H9 (cell line): Measurements from ENCODE around the gene FGF11. TPM values are rescaled to one million over a fixed set of nuclear protein-coding genes. Genes with fewer than 3 reads are reported as not detected.

Experiments used
- DNase-seq: peaks from one replicate; pipeline ENCODE4 v3.0.0-alpha.2; 2017
- H2AFZ ChIP-seq: one replicate; pipeline ENCODE4 v1.6.1; 2013; ENCODE audit warnings: mild to moderate bottlenecking, low read length, control low read depth, moderate library complexity
- H2AK5ac ChIP-seq: 2 replicates; pipeline ENCODE4 v1.6.1; 2013; ENCODE audit warnings: low read length, control low read depth, mixed read lengths; ENCODE audit not compliant: insufficient read length
- H2BK120ac ChIP-seq: one replicate; pipeline ENCODE4 v1.6.1; 2013; ENCODE audit warnings: low read depth, mild to moderate bottlenecking, low read length, control low read depth, inconsistent platforms; ENCODE audit not compliant: poor library complexity, severe bottlenecking
- H2BK12ac ChIP-seq: 2 replicates; pipeline ENCODE4 v1.6.1; 2013; ENCODE audit warnings: low read length, control low read depth, mixed read lengths, low read depth; ENCODE audit not compliant: insufficient read length
- H2BK15ac ChIP-seq: 2 replicates; pipeline ENCODE4 v1.6.1; 2013; ENCODE audit warnings: low read depth, low read length, control low read depth
- H2BK20ac ChIP-seq: one replicate; pipeline ENCODE4 v1.6.1; 2013; ENCODE audit warnings: low read depth, mild to moderate bottlenecking, low read length, control low read depth, inconsistent platforms; ENCODE audit not compliant: poor library complexity, severe bottlenecking
- H2BK5ac ChIP-seq: 2 replicates; pipeline ENCODE4 v1.6.1; 2013; ENCODE audit warnings: low read length, control low read depth, mixed read lengths; ENCODE audit not compliant: insufficient read length
- H3K14ac ChIP-seq: 2 replicates; pipeline ENCODE4 v1.6.1; 2013; ENCODE audit warnings: low read length, control low read depth; ENCODE audit not compliant: insufficient read depth
- H3K18ac ChIP-seq: 2 replicates; pipeline ENCODE4 v1.6.1; 2013; ENCODE audit warnings: low read depth, mild to moderate bottlenecking, mixed read lengths, low read length, control low read depth; ENCODE audit not compliant: insufficient read length
- H3K23ac ChIP-seq: 2 replicates; pipeline ENCODE4 v1.6.1; 2013; ENCODE audit warnings: low read length, control low read depth, mixed read lengths, low read depth; ENCODE audit not compliant: insufficient read length
- H3K23me2 ChIP-seq: 2 replicates; pipeline ENCODE4 v1.6.1; 2013; ENCODE audit warnings: low read depth, mild to moderate bottlenecking, mixed read lengths, low read length, control low read depth; ENCODE audit not compliant: insufficient read length, poor library complexity, severe bottlenecking
- H3K27ac ChIP-seq: 2 replicates; pipeline ENCODE4 v1.5.1; 2013; ENCODE audit warnings: low read length, control low read depth, mixed read lengths, low read depth; ENCODE audit not compliant: insufficient read length
- H3K27me3 ChIP-seq: 2 replicates; pipeline ENCODE4 v1.6.1; 2013; ENCODE audit warnings: low read length, control low read depth, inconsistent platforms; ENCODE audit not compliant: insufficient read depth
- H3K4ac ChIP-seq: 2 replicates; pipeline ENCODE4 v1.6.1; 2013; ENCODE audit warnings: low read depth, mild to moderate bottlenecking, control low read depth, inconsistent platforms, low read length, moderate library complexity
- H3K4me1 ChIP-seq: 2 replicates; pipeline ENCODE4 v1.6.1; 2013; ENCODE audit warnings: low read length, control low read depth, inconsistent platforms; ENCODE audit not compliant: insufficient read depth
- H3K4me2 ChIP-seq: 2 replicates; pipeline ENCODE4 v1.6.1; 2013; ENCODE audit warnings: low read length, control low read depth, mixed read lengths; ENCODE audit not compliant: insufficient read length, insufficient read depth
- H3K56ac ChIP-seq: 2 replicates; pipeline ENCODE4 v1.6.1; 2013; ENCODE audit warnings: low read depth, mild to moderate bottlenecking, mixed read lengths, low read length, control low read depth; ENCODE audit not compliant: insufficient read length
- H3K79me1 ChIP-seq: 2 replicates; pipeline ENCODE4 v1.6.1; 2013; ENCODE audit warnings: low read depth, mild to moderate bottlenecking, moderate library complexity, low read length, control low read depth, inconsistent platforms; ENCODE audit not compliant: insufficient read depth, poor library complexity, severe bottlenecking
- H3K79me2 ChIP-seq: 2 replicates; pipeline ENCODE4 v1.6.1; 2013; ENCODE audit warnings: low read length, control low read depth, inconsistent platforms; ENCODE audit not compliant: insufficient read depth
- H3K9ac ChIP-seq: 2 replicates; pipeline ENCODE4 v1.6.1; 2013; ENCODE audit warnings: low read length, control low read depth, mixed read lengths; ENCODE audit not compliant: insufficient read length; ENCODE audit errors: extremely low read depth
- H3K9me3 ChIP-seq: one replicate; pipeline ENCODE4 v1.6.1; 2013; ENCODE audit warnings: low read depth, low read length, inconsistent platforms; ENCODE audit not compliant: control insufficient read depth
- H3T11ph ChIP-seq: one replicate; pipeline ENCODE4 v1.6.1; 2013; ENCODE audit warnings: mild to moderate bottlenecking, low read length, control low read depth, inconsistent platforms
- H4K20me1 ChIP-seq: one replicate; pipeline ENCODE4 v1.6.1; 2013; ENCODE audit not compliant: control insufficient read depth, insufficient read length, insufficient read depth
- H4K5ac ChIP-seq: 2 replicates; pipeline ENCODE4 v1.6.1; 2013; ENCODE audit warnings: low read depth, mild to moderate bottlenecking, mixed read lengths, low read length, control low read depth; ENCODE audit not compliant: insufficient read length
- H4K8ac ChIP-seq: replicated peaks from 2 replicates; pipeline ENCODE4 v1.6.1; 2013; ENCODE audit warnings: low read length, control low read depth, mixed read lengths, low read depth; ENCODE audit not compliant: insufficient read length
- H4K91ac ChIP-seq: 2 replicates; pipeline ENCODE4 v1.6.1; 2013; ENCODE audit warnings: low read depth, mild to moderate bottlenecking, moderate library complexity, mixed read lengths, low read length, control low read depth; ENCODE audit not compliant: insufficient read length
- H3K27ac Mint-ChIP-seq, 3 experiments: 2 replicates in 2 of 3; 3 replicates in 1 of 3; pipeline ENCODE4 v1.8.0; 2020 to 2021; ENCODE audit warnings: mixed read lengths in 3 of 3, mild to moderate bottlenecking in 1 of 3, moderate library complexity in 1 of 3
- H3K27me3 Mint-ChIP-seq: 2 replicates; pipeline ENCODE4 v1.8.0; 2021; ENCODE audit warnings: low read depth, mild to moderate bottlenecking, moderate library complexity, mixed read lengths
- H3K36me3 Mint-ChIP-seq, 3 experiments: 2 replicates in 2 of 3; 3 replicates in 1 of 3; pipeline ENCODE4 v1.8.0; 2020 to 2021; ENCODE audit warnings: low read depth in 3 of 3, mixed read lengths in 3 of 3; ENCODE audit not compliant: insufficient read depth in 1 of 3
- H3K4me1 Mint-ChIP-seq, 2 experiments: 2 replicates each; pipeline ENCODE4 v1.8.0; 2020; ENCODE audit warnings: mixed read lengths in 2 of 2
- H3K4me3 Mint-ChIP-seq, 2 experiments: 2 replicates in 1 of 2; 3 replicates in 1 of 2; pipeline ENCODE4 v1.8.0; 2020 to 2021; ENCODE audit warnings: mild to moderate bottlenecking in 2 of 2, mixed read lengths in 2 of 2, moderate library complexity in 1 of 2
- H3K9me3 Mint-ChIP-seq, 2 experiments: 2 replicates in 1 of 2; 3 replicates in 1 of 2; pipeline ENCODE4 v1.8.0; 2020; ENCODE audit warnings: mild to moderate bottlenecking in 2 of 2, mixed read lengths in 2 of 2, moderate library complexity in 1 of 2
- CTCF ChIP-seq: fragments of 200-600 bp; sonication (generic); conservative IDR thresholded peaks from 3 replicates; pipeline ENCODE4 v1.8.0; 2021; ENCODE audit warnings: antibody characterized with exemption, mild to moderate bottlenecking
- WGBS: extraction: QIAGEN DNeasy Blood & Tissue Kit; methylation state at CpG from one replicate; pipeline ENCODE4 v1.1.7; 2013; ENCODE audit warnings: missing lambda C conversion rate, low lambda C conversion rate, mixed read lengths; ENCODE audit not compliant: insufficient read length; ENCODE audit errors: extremely low coverage; 5-methylcytosine and 5-hydroxymethylcytosine counted together
- total RNA-seq: library from RNA; stranded (reverse); gene quantifications from 2 replicates; pipeline ENCODE4 v1.2.1, GENCODE V29; 2021

The FGF11 gene
- total RNA-seq, 1 experiment from 2014 or later = 15.2 TPM

DNA sequence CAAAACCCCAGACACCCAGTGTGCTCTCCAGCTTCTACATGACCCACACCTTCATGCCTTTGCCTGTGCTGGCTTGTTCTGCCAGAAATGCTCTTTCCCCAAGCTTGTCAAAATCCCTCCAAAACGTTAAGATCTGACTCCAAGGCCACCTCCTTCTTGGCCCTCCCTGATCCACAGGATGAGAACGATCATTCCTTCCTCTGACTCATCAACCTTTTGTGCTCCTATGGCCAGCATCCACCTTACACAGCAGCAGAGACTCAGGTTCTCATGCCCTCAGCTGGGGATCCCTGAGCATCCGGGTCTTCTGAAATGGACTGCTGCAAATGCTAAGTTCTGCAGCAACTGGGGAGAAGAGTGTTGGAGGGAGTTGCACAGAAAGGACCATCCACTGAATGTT, 37.2 kb downstream of the FGF11 start:
- Mint-ChIP-seq H3K27ac (peak overlapping the region in 2 of 3 experiments; percentile 20 to 90; a peak in 3 of 7 replicates), H3K9me3 (no peaks in the 10 kb centered on the region; a peak in 1 of 5 replicates), H3K4me1 (peaks cover 35 to 37% of the 10 kb centered on the region in 2 experiments), H3K36me3 (peaks cover 0 to 4% (median 0%) of the 10 kb centered on the region in 3 experiments; a peak in 1 of 7 replicates), H3K4me3 (no peak overlapping the region), H3K27me3 (no peaks in the 10 kb centered on the region; the same call in 1 of the 2 replicates)
- peak overlapping the region; percentile 29 for H3K9ac ChIP-seq
- H2BK12ac ChIP-seq = no peak overlapping the region
- no peak overlapping the region for H2BK20ac ChIP-seq
- H3K18ac ChIP-seq = no peak overlapping the region
- H4K20me1 ChIP-seq = peaks cover 6% of the 10 kb centered on the region
- peaks cover 5% of the 10 kb centered on the region; the same call in 1 of the 2 replicates for H3K79me2 ChIP-seq
- H4K8ac ChIP-seq = no peak overlapping the region
- no peak for TF ChIP-seq CTCF
- H3K4ac ChIP-seq = no peak overlapping the region
- peaks cover 8% of the 10 kb centered on the region; the same call in 1 of the 2 replicates for H3K4me1 ChIP-seq
- no peak overlapping the region for H3K23ac ChIP-seq
- peaks cover 3% of the 10 kb centered on the region for H3K79me1 ChIP-seq
- DNase-seq = no peak
- no peak overlapping the region for H4K5ac ChIP-seq
- no peak overlapping the region for H2AK5ac ChIP-seq
- peaks cover 4% of the 10 kb centered on the region for H3K23me2 ChIP-seq
- no peak overlapping the region for H2AFZ ChIP-seq
- no peak overlapping the region for H2BK15ac ChIP-seq
- no CpG with 5 or more reads among the region's 3 CpGs for WGBS
- no peak overlapping the region for H2BK5ac ChIP-seq
- H3T11ph ChIP-seq = no peak overlapping the region
- H3K9me3 ChIP-seq = no peaks in the 10 kb centered on the region
- no peak overlapping the region for H2BK120ac ChIP-seq
- no peak overlapping the region for H3K14ac ChIP-seq
- H3K27me3 ChIP-seq = no peaks in the 10 kb centered on the region
- H3K4me2 ChIP-seq = no peak overlapping the region
- H4K91ac ChIP-seq = no peak overlapping the region
- H3K56ac ChIP-seq = no peak overlapping the region
- H3K27ac ChIP-seq = no peak overlapping the region
